CD4-positive, alpha-beta T cell treated with Interleukin-6 at 100 ng/mL for 8 hours (primary cell): ENCODE results near the gene PGLYRP2.

Experiments
- DNase-seq: peaks from one replicate; pipeline ENCODE4 v3.0.0-alpha.2; 2020; ENCODE audit warnings: mixed read lengths, low spot score

Gene PGLYRP2

GRCh38 chr19:15425321-15425950 is 53.9 kb downstream of the PGLYRP2 start:
- no peak for DNase-seq

GRCh38 chr19:15424692-15425272 is 54.5 kb downstream of the PGLYRP2 start:
- no peak for DNase-seq

- DNase-seq = no peak
Observed at GRCh38 chr19:15424121-15424520, 55.2 kb downstream of the PGLYRP2 start.

GRCh38 chr19:15423130-15423529 is 56.2 kb downstream of the PGLYRP2 start:
- no peak for DNase-seq

- no peak for DNase-seq
Observed at GRCh38 chr19:15422296-15423075, 56.8 kb downstream of the PGLYRP2 start.

- DNase-seq = no peak
Observed at GRCh38 chr19:15421721-15422260, 57.5 kb downstream of the PGLYRP2 start.

- DNase-seq = no peak
Observed at GRCh38 chr19:15421136-15421695, 58.1 kb downstream of the PGLYRP2 start.

- DNase-seq = no peak
Observed at GRCh38 chr19:15419413-15420025, 59.8 kb downstream of the PGLYRP2 start.
